Pulmonary artery endothelial cell (primary cell): ENCODE measurements around the gene MYO18B. TPM values are rescaled to one million over a fixed set of nuclear protein-coding genes. Genes with fewer than 3 reads are reported as not detected.

Experiments used
- DNase-seq: peaks from one replicate; pipeline ENCODE4 v3.0.0-alpha.2; 2011; ENCODE audit warnings: low read depth, low spot score
- total RNA-seq: library from RNA; depleted of rRNA; stranded (reverse); fragments of >200 nt; gene quantifications from 2 replicates; pipeline ENCODE4 v1.2.3, GENCODE V29; 2014

The MYO18B gene
- total RNA-seq, 1 donor from 2014 or later = not detected

DNA sequence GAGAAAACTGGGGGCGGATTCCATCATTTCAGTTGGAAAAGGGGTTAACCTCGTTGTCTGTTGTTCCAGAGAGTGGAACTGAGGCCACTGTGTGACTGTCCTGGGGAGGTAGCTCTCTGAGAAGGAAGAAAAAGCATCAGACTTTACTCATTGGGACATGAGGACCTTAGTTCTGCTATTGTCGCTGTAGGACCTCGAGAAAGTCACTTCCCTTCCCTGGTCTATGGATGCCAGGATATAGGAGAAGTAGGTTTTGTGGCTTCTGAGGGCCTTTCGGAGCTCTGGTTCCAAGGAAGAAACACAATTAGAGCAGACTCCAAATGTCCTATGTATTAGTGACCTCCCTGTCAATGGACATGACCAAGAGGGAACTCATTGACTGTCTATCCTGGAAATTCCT lies 6.2 kb downstream of the MYO18B start:
- DNase-seq = no peak

DNA sequence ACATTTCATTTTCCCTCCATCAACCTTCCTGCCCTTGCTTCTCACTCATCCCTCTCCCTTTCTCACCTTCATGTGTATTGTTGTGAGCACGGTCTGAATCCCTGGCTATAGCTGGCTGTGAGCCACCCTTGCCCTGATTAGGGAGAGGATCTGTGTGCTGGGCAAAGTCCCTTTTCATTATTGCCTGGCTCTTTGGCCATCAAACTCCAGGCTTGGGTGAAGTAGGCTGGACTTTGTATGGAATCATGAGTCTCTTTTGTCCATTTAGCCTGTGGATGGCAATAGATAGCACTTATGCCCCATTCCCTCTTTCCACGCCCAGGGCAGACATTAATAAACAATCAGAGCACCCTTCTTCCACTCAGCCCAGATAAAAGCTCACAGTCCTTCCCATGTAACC lies 6.7 kb downstream of the MYO18B start:
- no peak for DNase-seq

DNA sequence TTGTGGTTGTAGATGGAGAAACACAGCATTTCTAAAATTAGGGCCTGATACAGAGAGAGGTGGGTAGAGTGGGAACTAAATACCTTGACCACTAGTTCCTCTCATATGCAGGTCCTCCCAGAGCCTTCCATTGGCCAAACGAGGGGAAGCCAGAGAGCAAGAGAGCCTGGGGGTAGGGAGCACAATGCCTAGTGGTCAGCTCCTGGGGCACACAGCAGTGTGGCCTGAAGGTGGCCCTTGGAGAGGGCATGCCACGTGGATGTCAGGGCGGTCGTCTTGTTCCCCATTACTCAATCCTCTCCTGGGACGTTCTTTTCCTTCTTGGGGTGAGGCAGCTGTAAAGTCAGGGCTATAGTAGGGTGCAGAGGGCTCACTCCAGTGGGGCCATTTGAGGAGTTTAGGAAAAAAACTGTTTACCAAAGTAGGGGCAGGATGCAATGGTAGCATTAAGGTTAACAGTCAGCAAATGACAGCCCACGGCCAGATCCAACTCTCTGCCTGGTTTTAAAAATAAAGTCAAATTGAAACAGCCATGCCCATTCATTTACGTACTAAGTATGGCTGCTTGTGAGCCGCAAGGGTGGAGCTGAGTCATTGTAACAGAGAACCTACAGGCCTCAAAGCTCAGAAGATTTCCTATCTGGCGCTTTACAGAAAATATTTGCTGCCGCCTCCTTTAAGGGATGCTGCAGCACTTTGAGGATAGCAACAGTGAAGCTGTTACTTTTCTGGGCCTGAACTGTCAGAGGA lies 7.6 kb downstream of the MYO18B start:
- no peak for DNase-seq

DNA sequence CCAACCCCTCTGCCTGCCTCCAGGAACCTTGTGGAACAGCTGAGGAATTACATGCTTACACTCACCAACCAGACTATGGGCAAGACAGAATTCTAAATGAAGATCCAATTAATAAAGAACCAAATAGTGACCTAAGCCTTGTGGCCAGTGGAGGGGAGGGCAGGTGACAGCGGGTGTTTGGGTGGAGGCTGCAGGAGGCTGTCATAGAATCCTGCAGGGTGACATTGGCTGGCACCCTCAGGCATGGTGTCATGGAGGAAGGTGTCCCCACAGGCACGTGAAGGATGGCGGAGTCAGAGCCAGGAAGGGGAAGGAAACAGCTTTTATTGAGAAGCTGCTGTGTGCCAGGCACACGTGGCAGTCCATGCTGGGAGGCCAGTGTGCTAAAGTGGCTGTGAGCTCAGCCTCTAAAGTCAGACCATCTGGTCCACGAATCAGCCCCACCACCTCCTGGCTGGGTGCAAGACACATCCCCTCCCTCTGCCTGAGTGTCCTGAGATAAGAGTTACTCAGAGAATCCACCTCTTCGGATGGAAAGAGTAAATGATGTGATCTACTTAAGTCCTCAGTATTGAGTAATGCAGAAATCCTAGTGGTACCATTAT lies 8.7 kb downstream of the MYO18B start:
- DNase-seq = no peak

DNA sequence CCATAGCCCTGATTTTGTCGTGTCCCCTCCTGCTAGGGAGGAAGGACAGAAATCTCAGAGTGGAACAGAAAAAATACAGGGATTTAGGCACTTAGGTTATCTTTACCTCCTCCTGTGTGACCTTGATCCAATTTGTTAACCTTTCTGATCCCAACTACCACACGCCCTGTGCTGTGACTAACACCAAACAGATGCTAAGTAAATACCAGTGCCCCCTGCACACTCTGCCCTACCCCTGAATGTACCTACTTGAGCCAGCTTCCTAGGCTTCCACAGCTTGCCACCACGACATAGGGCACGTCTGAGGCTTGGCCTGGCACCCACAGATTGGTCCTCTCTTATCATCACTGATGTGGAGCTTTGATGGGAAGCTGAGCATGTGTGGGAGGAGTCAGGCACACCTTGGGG lies 9.2 kb downstream of the MYO18B start:
- no peak for DNase-seq

DNA sequence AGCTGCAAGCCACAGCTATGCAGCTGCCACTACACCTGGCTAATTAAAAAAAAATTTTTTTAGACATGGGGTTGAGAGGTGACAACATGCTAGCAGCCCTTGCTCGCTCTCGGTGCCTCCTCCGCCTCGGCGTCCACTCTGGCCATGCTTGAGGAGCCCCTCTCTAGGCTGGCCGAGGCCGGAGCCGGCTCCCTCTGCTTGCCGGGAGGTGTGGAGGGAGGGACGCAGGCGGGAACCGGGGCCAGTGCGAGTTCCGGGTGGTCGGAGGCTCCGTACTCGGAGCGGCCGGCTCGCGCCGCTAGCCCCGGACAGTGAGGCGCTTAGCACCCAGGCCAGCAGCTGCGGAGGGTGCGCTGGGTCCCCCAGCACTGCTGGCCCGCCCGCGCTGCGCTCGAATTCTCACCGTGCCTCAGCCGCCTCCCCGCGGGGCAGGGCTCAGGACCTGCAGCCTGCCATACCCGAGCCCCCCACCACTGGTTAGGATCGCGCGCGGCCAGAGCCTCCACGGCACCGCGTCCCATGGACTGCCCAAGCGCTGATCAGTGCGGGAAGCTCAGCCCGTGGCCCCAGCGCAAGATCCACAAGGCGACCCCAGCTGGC lies 10.7 kb downstream of the MYO18B start:
- no peak for DNase-seq

DNA sequence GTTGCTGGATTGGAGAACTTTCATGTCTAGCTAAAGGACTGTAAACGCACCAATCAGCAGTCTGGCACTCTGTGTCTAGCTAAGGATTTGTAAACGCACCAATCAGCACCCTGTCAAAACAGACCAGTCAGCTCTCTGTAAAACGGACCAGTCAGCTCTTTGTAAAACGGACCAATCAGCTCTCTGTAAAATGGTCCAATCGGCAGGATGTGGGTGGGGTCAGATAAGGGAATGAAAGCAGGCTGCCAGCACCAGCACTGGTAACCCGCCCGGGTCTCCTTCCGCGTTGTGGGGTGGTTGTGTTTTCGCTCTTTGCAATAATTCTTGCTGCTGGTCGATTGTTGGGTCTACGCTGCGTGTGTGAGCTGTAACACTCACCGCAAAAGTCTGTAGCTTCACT lies 11.3 kb downstream of the MYO18B start:
- no peak for DNase-seq

DNA sequence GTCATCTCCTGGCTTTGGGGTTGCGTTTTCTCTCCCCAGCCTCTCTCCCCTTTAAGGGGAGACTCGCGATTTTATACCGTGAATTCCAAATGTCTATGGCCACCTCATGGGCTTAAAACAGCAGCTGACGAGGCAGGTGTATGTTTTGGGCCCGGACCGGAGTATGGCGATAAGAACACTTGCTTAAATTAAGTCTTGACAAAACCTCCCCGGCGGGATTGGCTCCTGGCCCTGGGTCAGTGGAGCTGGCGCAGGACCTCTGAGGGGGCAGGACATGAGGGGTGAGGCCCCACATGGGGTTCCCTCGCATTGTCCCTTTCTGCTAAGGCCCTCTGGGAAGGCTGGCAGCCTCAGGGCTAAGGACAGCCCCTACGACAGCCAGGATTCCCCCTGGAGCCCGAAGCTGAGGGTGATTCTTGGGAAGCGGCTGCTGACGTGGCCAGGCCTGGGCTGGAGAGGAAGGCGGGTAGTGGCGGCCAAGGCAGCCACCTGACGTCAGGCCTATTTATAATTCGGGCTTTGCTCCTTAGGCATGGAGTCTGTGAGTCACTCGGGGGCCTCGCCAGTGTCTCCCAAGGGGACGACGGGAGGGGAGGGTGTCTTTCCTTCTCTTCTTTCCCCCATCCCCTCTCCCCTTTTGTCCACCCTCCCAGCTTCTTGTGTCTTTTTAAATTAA lies 12.7 kb downstream of the MYO18B start:
- DNase-seq = peak; percentile 75

DNA sequence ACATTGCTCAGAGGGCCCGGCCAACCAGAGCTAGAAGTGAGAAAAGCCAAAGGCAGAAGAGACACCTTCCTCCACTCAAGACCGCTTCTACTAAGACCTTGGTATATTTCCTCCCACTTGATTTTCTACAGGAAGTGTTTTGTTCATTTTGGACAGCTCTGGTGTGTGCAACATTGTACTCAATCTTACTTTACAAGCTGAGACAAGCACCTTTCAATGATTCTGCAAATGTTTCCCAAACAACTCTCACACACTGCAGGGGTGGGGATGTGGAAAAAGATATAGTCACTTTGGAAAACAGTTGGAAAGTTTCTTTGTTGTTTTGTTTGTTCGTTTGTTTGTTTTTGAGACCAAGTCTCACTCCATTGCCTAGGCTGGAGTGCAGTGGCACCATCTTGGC lies 15.7 kb downstream of the MYO18B start:
- DNase-seq = no peak

DNA sequence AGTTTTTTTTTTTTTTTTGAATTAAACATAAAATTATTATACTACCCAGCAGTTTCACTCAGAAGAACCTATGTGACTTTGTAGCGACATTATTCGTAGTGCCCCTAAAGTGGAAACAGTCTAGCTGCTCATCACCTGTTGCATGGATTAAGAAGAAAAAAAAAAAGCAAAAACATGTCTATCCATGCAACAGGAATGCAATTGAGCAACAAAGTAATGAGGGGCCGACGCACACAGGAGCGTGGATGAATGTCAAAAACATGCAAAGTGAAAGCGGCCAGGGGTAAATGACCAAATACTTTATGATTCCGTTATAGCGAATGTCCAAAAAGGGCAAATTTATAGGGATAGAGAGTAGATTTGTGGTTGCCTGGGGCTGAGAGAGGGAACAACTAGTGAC lies 16.3 kb downstream of the MYO18B start:
- DNase-seq = no peak

DNA sequence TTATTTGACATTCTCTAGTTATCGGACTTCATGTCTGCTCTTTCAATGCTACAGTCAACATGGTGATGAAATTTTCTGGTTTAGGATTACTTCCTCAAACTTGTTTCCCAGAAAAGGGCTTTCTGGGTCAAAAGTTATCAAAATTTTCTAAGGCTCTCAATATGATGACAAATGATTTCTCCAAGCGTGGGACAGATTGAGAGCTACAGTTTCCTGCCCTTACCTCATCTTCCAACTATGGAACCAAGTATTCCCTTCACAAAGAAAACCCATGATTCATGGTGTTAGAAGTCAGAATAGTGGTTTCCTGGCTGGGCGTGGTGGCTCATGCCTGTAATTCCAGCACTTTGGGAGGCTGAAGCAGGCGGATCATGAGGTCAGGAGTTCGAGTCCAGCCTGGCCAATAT lies 17.8 kb downstream of the MYO18B start:
- DNase-seq = peak; percentile 97

DNA sequence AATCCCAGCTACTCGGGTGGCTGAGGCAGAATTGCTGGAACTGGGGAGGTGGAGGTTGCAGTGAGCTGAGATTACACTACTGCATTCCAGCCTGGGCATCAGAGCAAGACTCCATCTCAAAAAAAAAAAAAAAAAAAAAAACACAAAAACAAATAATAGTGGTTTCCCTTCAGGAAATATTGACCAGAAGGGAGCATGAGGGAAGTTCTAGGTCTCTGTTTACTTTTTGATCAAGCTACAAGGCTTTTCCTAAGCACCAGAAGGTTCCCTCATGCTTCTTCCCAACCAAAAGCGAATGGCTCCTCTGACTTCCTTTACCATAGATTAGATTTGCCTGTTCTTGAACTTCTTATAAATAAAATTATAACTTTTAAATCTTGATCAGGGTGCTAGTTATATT lies 18.3 kb downstream of the MYO18B start:
- DNase-seq = no peak

DNA sequence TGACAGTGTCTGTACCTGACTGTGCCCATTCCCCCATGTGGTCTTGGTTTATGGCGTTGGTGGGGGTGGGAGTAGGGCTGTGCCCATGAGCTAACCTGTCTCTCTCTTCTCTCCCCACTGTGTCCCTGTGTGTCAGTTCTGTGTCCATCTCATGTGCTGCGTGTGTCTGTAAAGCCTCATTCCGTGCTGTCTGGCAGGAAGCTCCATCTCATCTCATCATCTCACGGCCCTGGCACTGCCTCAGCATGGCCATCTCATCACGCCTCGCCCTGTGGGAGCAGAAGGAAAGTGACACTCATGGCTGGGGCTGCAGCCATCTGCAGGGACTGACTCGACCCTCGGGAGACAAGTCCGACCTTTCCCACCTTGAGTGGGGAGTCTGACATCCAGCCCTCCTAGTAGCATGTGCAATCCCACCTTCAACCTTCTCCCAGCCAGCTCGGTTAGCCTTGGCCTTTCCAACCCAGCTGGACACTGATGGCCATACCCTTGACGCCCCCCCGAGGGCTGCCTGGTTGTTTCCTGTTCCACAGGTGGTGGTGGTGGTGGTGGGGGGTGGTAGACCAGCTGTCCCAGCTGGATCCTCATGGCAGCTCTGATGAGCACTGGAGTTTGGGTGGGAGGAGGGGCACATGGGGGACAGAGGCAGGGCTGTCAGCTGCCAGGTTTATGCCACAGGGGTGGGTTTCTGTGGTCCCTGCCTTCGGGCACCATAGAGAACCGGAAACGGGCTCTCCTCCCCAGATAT lies 19.0 kb downstream of the MYO18B start:
- DNase-seq = no peak

DNA sequence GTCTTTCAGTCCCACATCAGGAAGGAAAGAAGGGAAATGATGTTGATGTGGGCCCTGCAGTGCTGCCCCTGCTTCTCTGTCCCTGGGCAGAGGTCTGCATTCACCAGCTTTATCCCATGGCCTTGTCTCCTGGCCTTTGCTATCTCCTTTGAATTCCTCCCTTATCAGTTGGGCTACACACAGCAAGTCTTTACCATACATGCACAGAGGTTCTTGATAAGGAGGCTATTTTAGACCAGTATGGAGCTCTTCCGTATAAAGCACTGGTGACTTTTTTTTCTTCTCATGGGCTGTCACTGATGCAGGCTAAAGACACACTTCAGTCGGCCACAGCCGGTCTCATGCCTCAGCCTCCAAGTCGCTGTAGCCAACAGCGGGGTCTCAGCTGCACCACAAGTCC lies 20.2 kb downstream of the MYO18B start:
- DNase-seq = no peak

DNA sequence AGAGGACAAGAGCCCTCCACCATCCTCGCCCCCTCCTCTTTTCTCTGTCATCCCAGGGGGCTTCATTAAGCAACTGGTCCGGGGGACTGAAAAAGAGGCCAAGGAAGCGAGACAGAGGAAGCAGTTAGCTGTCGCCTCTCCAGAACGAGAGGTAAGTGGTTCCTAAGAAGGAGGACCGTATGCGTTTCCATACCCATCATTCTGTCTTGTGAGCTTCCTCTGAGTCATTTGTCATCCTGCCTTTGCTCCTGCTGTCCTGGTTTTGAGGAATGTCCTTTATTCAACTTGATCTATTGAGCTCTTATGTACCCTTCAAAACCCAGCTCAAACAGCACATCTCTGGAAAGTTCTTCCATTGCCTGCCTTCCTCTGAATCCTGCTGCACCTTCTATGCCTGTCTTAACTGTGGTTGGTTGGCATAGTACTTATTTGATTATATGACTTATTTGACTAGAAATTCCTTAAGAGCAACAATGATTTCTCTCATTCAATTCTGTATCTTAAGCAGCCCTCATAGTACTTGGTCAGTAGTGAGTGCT lies 21.3 kb downstream of the MYO18B start:
- DNase-seq = no peak

DNA sequence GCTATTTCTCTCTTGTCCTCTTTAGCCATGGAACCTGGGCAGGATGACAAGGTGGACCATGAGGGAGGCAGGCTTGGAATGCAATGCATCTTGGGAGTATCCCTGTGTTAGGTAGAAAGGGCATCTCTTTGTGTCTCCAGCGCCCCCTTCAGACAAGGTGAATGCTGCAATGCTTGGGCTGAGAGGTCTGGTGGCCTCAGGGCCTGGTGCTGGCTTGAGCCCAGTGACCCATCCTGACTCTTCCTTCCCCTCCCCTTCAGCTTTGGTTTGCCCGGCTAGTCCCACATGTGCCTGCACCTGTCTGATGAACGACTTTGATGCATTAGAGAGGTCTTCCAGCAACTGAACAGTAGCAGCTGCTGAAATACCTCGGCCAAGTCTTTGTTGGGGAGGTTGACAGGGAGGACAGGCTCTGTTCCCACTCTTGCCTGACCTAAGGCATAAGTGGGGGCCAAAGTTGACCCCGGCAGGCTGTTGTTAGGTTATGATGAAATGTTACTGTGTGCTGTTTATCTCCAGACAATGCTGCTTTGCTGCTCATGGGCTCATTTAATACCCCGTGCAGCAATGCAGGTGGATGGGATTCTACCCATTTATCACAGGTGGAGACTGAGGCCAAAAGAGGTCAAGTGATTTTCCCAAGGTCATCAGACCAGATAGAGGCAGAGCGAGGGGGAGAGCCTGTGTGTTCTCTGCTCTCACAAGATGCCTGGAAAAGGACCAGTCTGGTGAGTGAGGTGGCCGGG lies 22.5 kb downstream of the MYO18B start:
- DNase-seq = no peak

DNA sequence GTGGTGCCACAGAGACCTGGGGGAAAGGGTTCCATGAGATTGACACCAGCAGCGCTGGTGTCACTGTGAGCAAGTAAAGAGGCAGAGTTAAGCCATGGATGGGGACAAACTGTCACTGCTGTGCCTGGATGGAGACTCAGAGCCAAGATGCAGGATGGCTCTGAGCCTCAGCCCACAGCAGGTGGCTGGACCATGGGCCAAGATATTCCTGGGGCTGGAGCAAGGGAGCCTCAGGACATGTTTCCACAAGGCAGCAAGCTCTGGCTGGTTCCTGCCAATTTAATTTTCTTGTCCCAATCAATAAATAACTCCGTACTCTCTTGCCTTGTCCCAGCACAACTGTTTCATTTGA lies 23.0 kb downstream of the MYO18B start:
- no peak for DNase-seq

DNA sequence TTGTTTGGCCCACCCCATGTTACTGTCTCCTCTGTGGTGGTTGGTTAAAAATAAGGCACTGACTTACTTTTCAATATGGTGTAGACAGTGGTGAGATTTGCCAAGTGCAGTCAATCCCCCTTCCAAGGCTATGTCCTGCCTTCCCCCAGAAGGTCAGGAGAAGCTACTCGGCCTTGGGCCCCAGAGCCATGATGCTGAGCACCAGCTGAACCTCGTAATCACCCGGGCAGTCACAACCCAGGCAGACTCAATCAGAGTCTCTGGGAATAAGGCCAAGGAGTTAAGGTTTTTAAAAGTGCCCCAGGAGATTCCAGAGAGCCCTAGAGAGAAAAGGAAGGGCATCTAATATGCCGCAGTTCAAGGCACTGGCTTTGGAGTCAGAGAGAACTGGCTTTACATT lies 23.8 kb downstream of the MYO18B start:
- no peak for DNase-seq

DNA sequence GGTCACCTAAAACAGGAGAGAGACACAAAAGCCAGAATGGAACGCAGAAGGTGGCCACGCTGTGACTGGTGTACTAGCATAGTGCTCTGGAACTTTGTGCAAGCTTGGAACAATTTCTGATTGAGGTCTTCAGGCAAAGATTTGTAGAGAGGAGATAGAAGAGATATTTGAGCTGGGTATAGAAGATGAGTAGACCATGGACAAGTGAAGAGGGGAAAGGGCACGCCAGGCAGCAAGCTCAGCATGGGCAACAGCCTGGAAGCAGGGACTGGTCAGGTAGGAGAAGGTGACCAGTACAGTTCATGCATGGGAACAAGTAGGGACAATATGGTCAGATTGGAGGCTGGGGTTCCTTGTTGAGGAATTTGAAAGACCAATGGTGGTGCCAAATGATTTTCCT lies 24.4 kb downstream of the MYO18B start:
- no peak for DNase-seq

DNA sequence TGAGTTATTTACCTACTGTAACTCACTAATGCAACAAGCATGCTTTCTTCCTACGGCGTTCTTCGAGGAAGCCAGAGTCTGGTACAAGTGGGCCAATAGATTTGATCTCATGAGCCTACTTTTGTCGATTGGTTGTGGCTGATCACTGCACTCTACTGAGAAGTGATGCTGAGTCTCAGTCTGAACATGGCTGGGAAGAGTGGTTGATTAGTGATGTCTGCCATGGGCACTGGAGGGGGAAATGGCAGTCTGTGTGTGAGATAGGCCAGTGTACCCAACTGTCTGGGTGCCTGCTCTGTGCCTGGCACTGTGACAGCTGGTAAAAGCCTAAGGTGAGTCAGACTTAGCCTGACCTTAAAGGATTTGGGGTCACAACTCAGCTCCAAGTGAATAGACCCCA lies 28.3 kb downstream of the MYO18B start:
- DNase-seq = no peak

DNA sequence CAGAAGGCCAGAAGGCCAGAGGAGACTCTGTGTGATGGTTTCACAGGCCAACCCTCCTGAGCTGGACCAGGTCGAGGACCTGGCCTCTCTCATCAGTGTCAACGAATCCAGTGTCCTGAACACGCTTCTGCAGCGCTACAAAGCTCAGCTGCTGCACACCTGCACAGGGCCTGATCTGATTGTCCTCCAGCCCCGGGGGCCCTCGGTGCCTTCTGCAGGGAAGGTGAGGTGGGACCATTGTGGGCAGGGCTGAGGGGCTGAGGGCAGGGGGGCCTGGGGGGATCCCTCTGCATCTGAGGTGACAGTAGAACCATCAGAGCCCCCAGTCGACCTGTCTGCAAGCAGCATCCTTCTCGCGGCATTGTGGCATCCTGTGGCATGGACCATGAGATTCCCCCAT lies 30.3 kb downstream of the MYO18B start:
- no peak for DNase-seq
